Islet of Langerhans (tissue), 1 donor: ENCODE results near the gene IRS2.

Experiments
- FAIRE-seq: peaks from one replicate; lab custom pipeline; 2011; peaks lifted over from hg19 to GRCh38; lab: Jason Lieb, UNC

IRS2 gene

GRCh38 chr13:109730812-109731335 lies 55.5 kb downstream of the IRS2 start:
- FAIRE-seq: no peak

GRCh38 chr13:109728791-109729731 lies 57.3 kb downstream of the IRS2 start:
- no peak for FAIRE-seq

GRCh38 chr13:109728061-109728460 lies 58.3 kb downstream of the IRS2 start:
- no peak for FAIRE-seq

- no peak for FAIRE-seq
These were observed 59.1 kb downstream of the IRS2 start for GRCh38 chr13:109727251-109727650.

GRCh38 chr13:109725995-109726637 lies 60.3 kb downstream of the IRS2 start:
- no peak for FAIRE-seq

- no peak for FAIRE-seq
These were observed 61.1 kb downstream of the IRS2 start for GRCh38 chr13:109725297-109725696.

- no peak for FAIRE-seq
These were observed 61.8 kb downstream of the IRS2 start for GRCh38 chr13:109724603-109725002.

DNA sequence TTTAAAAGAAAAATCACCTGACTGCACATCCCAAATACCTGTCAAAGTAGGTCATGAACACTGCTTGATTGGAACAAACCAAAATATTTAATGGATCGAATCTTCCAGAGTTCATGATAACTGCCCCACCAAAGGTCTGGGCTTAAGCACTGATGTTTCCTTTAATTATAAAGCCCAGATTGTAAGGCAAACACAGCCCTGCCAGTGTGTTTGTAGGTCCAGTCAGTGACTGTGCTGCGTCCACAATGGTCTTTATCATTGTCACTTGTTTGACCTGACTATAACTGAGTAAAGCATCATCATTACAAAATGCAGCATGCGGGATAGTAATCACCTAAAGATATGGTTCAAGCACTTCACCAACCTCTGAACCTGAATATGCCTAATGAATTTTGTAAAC lies 63.3 kb downstream of the IRS2 start:
- no peak for FAIRE-seq

DNA sequence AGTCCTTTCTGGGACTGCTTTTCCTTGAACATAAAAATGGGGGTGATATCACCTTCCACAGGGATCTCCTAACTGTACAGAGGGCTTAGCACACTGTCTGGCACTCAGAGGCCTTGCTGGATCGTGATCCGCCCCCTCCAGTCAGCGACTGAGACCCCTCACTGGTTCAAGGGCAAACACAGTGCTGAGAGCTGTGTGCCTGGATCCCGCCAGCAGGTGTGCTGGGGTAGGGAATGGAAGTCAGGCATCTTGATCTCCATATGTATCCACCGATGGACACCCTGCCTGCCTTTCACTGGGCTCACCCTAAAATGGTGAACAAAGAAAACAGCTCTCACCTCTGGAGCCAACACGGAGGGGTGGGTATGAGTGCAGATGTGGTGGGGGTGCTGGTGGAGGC lies 64.3 kb downstream of the IRS2 start:
- FAIRE-seq: no peak

- FAIRE-seq: peak; percentile 96
These were observed 65.6 kb downstream of the IRS2 start for GRCh38 chr13:109720758-109721184.

GRCh38 chr13:109719962-109720646 lies 66.3 kb downstream of the IRS2 start:
- FAIRE-seq: no peak

- no peak for FAIRE-seq
These were observed 67.7 kb downstream of the IRS2 start for GRCh38 chr13:109718726-109719125.

- FAIRE-seq: no peak
These were observed 68.7 kb downstream of the IRS2 start for GRCh38 chr13:109717686-109718085.

GRCh38 chr13:109715902-109716301 lies 70.5 kb downstream of the IRS2 start:
- FAIRE-seq: no peak

DNA sequence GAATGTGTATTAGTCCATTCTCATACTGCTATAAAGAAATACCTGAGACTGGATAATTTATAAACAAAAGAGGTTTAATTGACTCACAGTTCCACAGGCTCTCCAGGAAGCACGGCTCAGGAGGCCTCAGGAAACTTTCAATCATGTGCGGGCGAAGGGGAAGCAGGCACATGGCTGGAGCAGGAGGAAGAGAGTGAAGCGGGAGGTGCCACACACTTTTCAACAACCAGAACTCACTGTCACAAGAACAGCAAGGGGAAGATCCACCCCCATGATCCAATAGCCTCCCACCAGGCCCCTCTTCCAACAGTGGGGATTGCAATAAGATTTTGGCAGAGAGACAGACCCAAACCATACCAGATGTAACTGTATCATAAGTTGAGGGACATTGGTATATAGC lies 72.7 kb downstream of the IRS2 start:
- FAIRE-seq: no peak

- no peak for FAIRE-seq
These were observed 74.2 kb downstream of the IRS2 start for GRCh38 chr13:109712124-109712722.

- no peak for FAIRE-seq
These were observed 78.4 kb downstream of the IRS2 start for GRCh38 chr13:109707742-109708617.

- no peak for FAIRE-seq
These were observed 79.2 kb downstream of the IRS2 start for GRCh38 chr13:109707044-109707741.

GRCh38 chr13:109706015-109706715 lies 80.2 kb downstream of the IRS2 start:
- FAIRE-seq: no peak
